ENCODE measurements around the gene PPP2R5D.
"Not testable (repeated sequence)": the region's sequence is repeated elsewhere in the genome, so short reads cannot be mapped to it uniquely, and the experiment has no call there.

PPP2R5D gene

GRCh38 chr6:42954405-42954804 is 30.0 kb upstream of the PPP2R5D start:
- not testable (repeated sequence) for DNase-seq (ENCODE audit: low spot score in 2 of 2); H3K36me3 Mint-ChIP-seq (ENCODE audit: insufficient read depth); H3K4me1 Mint-ChIP-seq; H3K27ac Mint-ChIP-seq (ENCODE audit: low read depth); H3K27me3 Mint-ChIP-seq; ATAC-seq (replicated peaks; ENCODE audit: extremely low read depth, poor library complexity, severe bottlenecking); H3K9me3 Mint-ChIP-seq; H3K4me3 Mint-ChIP-seq

- H3K4me1 Mint-ChIP-seq: peaks cover 6% of the 10 kb centered on the region
- DNase-seq (ENCODE audit: low spot score in 2 of 2) (no peak), ATAC-seq (replicated peaks; ENCODE audit: extremely low read depth, poor library complexity, severe bottlenecking) (no peak)
- no peaks in the 10 kb centered on the region for H3K9me3 Mint-ChIP-seq
- H3K36me3 Mint-ChIP-seq (ENCODE audit: insufficient read depth): peaks cover 3% of the 10 kb centered on the region
- no peak overlapping the region for H3K4me3 Mint-ChIP-seq
- no peaks in the 10 kb centered on the region for H3K27me3 Mint-ChIP-seq
- no peak overlapping the region for H3K27ac Mint-ChIP-seq (ENCODE audit: low read depth)
These were observed 26.2 kb upstream of the PPP2R5D start for GRCh38 chr6:42958125-42958524.

- Mint-ChIP-seq H3K4me1 (peaks cover 6% of the 10 kb centered on the region), H3K27me3 (no peaks in the 10 kb centered on the region), H3K4me3 (peak overlapping the region; percentile 63), H3K36me3 (ENCODE audit: insufficient read depth) (peaks cover 9% of the 10 kb centered on the region), H3K27ac (ENCODE audit: low read depth) (peak overlapping the region; percentile 73), H3K9me3 (no peaks in the 10 kb centered on the region)
- ATAC-seq (replicated peaks; ENCODE audit: extremely low read depth, poor library complexity, severe bottlenecking) (no peak), DNase-seq (ENCODE audit: low spot score in 2 of 2) (no peak)
These were observed 24.5 kb upstream of the PPP2R5D start for GRCh38 chr6:42959917-42960242.

- Mint-ChIP-seq H3K4me3 (peak within 1 kb of the TSS; percentile 63), H3K36me3 (ENCODE audit: insufficient read depth) (peaks cover 9% of the 10 kb centered on the region), H3K27me3 (no peaks in the 10 kb centered on the region), H3K4me1 (peaks cover 6% of the 10 kb centered on the region), H3K9me3 (no peaks in the 10 kb centered on the region), H3K27ac (ENCODE audit: low read depth) (peak within 1 kb of the TSS; percentile 73)
- DNase-seq (ENCODE audit: low spot score in 2 of 2) (no peak), ATAC-seq (replicated peaks; ENCODE audit: extremely low read depth, poor library complexity, severe bottlenecking) (peak; percentile 43)
These were observed 23.9 kb upstream of the PPP2R5D start, which contains the start of gene GNMT for GRCh38 chr6:42960243-42961019. TSS of gene GNMT (plus strand) at chr6:42960754. CDS start at chr6:42960768, 14 bp downstream.

- H3K4me1 Mint-ChIP-seq: peaks cover 6% of the 10 kb centered on the region
These were observed 23.3 kb upstream of the PPP2R5D start for GRCh38 chr6:42961020-42961470.

GRCh38 chr6:42962096-42962495 is 22.3 kb upstream of the PPP2R5D start:
- Mint-ChIP-seq H3K9me3 (no peaks in the 10 kb centered on the region), H3K27ac (ENCODE audit: low read depth) (no peak overlapping the region), H3K27me3 (no peaks in the 10 kb centered on the region), H3K4me3 (no peak overlapping the region), H3K36me3 (ENCODE audit: insufficient read depth) (peaks cover 9% of the 10 kb centered on the region), H3K4me1 (peaks cover 6% of the 10 kb centered on the region)
- DNase-seq (ENCODE audit: low spot score in 2 of 2): no peak
- no peak for ATAC-seq (replicated peaks; ENCODE audit: extremely low read depth, poor library complexity, severe bottlenecking)

More at GRCh38 chr6:42961020-42961470, 23.3 kb upstream of the PPP2R5D start:
- H3K27me3 Mint-ChIP-seq: no peaks in the 10 kb centered on the region
- peaks cover 9% of the 10 kb centered on the region for H3K36me3 Mint-ChIP-seq (ENCODE audit: insufficient read depth)
- no peaks in the 10 kb centered on the region for H3K9me3 Mint-ChIP-seq
- H3K4me3 Mint-ChIP-seq: peak overlapping the region; percentile 63
- no peak for ATAC-seq (replicated peaks; ENCODE audit: extremely low read depth, poor library complexity, severe bottlenecking)
- DNase-seq (ENCODE audit: low spot score in 2 of 2): no peak
- no peak overlapping the region for H3K27ac Mint-ChIP-seq (ENCODE audit: low read depth)

- peaks cover 6% of the 10 kb centered on the region for H3K4me1 Mint-ChIP-seq
- ATAC-seq (replicated peaks; ENCODE audit: extremely low read depth, poor library complexity, severe bottlenecking) (no peak), DNase-seq (ENCODE audit: low spot score in 2 of 2) (no peak)
- H3K4me3 Mint-ChIP-seq: no peak overlapping the region
- peaks cover 9% of the 10 kb centered on the region for H3K36me3 Mint-ChIP-seq (ENCODE audit: insufficient read depth)
- no peaks in the 10 kb centered on the region for H3K27me3 Mint-ChIP-seq
- no peaks in the 10 kb centered on the region for H3K9me3 Mint-ChIP-seq
- H3K27ac Mint-ChIP-seq (ENCODE audit: low read depth): no peak overlapping the region
These were observed 21.7 kb upstream of the PPP2R5D start for GRCh38 chr6:42962502-42963178.

- ATAC-seq (replicated peaks; ENCODE audit: extremely low read depth, poor library complexity, severe bottlenecking) (no peak), DNase-seq (ENCODE audit: low spot score in 2 of 2) (no peak)
- no peak overlapping the region for H3K27ac Mint-ChIP-seq (ENCODE audit: low read depth)
- no peaks in the 10 kb centered on the region for H3K27me3 Mint-ChIP-seq
- H3K4me1 Mint-ChIP-seq: peaks cover 6% of the 10 kb centered on the region
- no peaks in the 10 kb centered on the region for H3K9me3 Mint-ChIP-seq
- peaks cover 9% of the 10 kb centered on the region for H3K36me3 Mint-ChIP-seq (ENCODE audit: insufficient read depth)
- no peak overlapping the region for H3K4me3 Mint-ChIP-seq
These were observed 21.1 kb upstream of the PPP2R5D start for GRCh38 chr6:42963179-42963854.

GRCh38 chr6:42963855-42964605 is 20.3 kb upstream of the PPP2R5D start:
- no peak for ATAC-seq (replicated peaks; ENCODE audit: extremely low read depth, poor library complexity, severe bottlenecking)
- Mint-ChIP-seq H3K4me3 (no peak overlapping the region), H3K36me3 (ENCODE audit: insufficient read depth) (peaks cover 10% of the 10 kb centered on the region), H3K4me1 (peaks cover 6% of the 10 kb centered on the region), H3K9me3 (no peaks in the 10 kb centered on the region), H3K27ac (ENCODE audit: low read depth) (no peak overlapping the region), H3K27me3 (no peaks in the 10 kb centered on the region)
- no peak for DNase-seq (ENCODE audit: low spot score in 2 of 2)

GRCh38 chr6:42966571-42966970 is 17.8 kb upstream of the PPP2R5D start:
- ATAC-seq (replicated peaks; ENCODE audit: extremely low read depth, poor library complexity, severe bottlenecking): no peak
- Mint-ChIP-seq H3K36me3 (ENCODE audit: insufficient read depth) (peaks cover 10% of the 10 kb centered on the region), H3K27me3 (no peaks in the 10 kb centered on the region), H3K27ac (ENCODE audit: low read depth) (no peak overlapping the region), H3K9me3 (no peaks in the 10 kb centered on the region), H3K4me1 (no peaks in the 10 kb centered on the region), H3K4me3 (no peak overlapping the region)
- no peak for DNase-seq (ENCODE audit: low spot score in 2 of 2)

- Mint-ChIP-seq H3K27me3 (no peaks in the 10 kb centered on the region), H3K36me3 (ENCODE audit: insufficient read depth) (peaks cover 7% of the 10 kb centered on the region)
These were observed 17.1 kb upstream of the PPP2R5D start for GRCh38 chr6:42967228-42967627.

GRCh38 chr6:42968126-42968701 is 16.2 kb upstream of the PPP2R5D start:
- ATAC-seq (replicated peaks; ENCODE audit: extremely low read depth, poor library complexity, severe bottlenecking) (no peak), DNase-seq (ENCODE audit: low spot score in 2 of 2) (no peak)
- Mint-ChIP-seq H3K4me1 (no peaks in the 10 kb centered on the region), H3K27ac (ENCODE audit: low read depth) (no peak overlapping the region), H3K9me3 (no peaks in the 10 kb centered on the region), H3K4me3 (no peak overlapping the region), H3K27me3 (no peaks in the 10 kb centered on the region), H3K36me3 (ENCODE audit: insufficient read depth) (peaks cover 7% of the 10 kb centered on the region)

More at GRCh38 chr6:42967228-42967627, 17.1 kb upstream of the PPP2R5D start:
- no peak overlapping the region for H3K4me3 Mint-ChIP-seq
- no peak for ATAC-seq (replicated peaks; ENCODE audit: extremely low read depth, poor library complexity, severe bottlenecking)
- H3K9me3 Mint-ChIP-seq: no peaks in the 10 kb centered on the region
- H3K4me1 Mint-ChIP-seq: no peaks in the 10 kb centered on the region
- DNase-seq (ENCODE audit: low spot score in 2 of 2): no peak
- H3K27ac Mint-ChIP-seq (ENCODE audit: low read depth): no peak overlapping the region

Measured in central memory CD8-positive, alpha-beta T cell (primary cell).